Glutamatergic neuron (in vitro differentiated cells): Measurements from ENCODE around the gene CCPG1. TPM values are rescaled to one million over a fixed set of nuclear protein-coding genes. Genes with fewer than 3 reads are reported as not detected.

ENCODE experiments used
- DNase-seq: peaks from one replicate; pipeline ENCODE4 v3.0.0; 2022
- H3K27ac Mint-ChIP-seq: one replicate; pipeline ENCODE4 v1.8.0; 2020; ENCODE audit warnings: mild to moderate bottlenecking, mixed read lengths, inconsistent platforms; ENCODE audit not compliant: unreplicated experiment
- H3K27me3 Mint-ChIP-seq: one replicate; pipeline ENCODE4 v1.8.0; 2020; ENCODE audit warnings: mild to moderate bottlenecking, moderate library complexity, mixed read lengths, inconsistent platforms; ENCODE audit not compliant: unreplicated experiment
- H3K36me3 Mint-ChIP-seq: one replicate; pipeline ENCODE4 v1.8.0; 2020; ENCODE audit warnings: mild to moderate bottlenecking, mixed read lengths, inconsistent platforms; ENCODE audit not compliant: unreplicated experiment
- H3K4me1 Mint-ChIP-seq: one replicate; pipeline ENCODE4 v1.8.0; 2020; ENCODE audit warnings: mild to moderate bottlenecking, low read depth, mixed read lengths, inconsistent platforms; ENCODE audit not compliant: unreplicated experiment
- H3K4me3 Mint-ChIP-seq: one replicate; pipeline ENCODE4 v1.8.0; 2020; ENCODE audit warnings: mild to moderate bottlenecking, mixed read lengths, inconsistent platforms; ENCODE audit not compliant: unreplicated experiment
- H3K9me3 Mint-ChIP-seq: one replicate; pipeline ENCODE4 v1.8.0; 2020; ENCODE audit warnings: mild to moderate bottlenecking, moderate library complexity, mixed read lengths, inconsistent platforms; ENCODE audit not compliant: unreplicated experiment
- CTCF ChIP-seq: fragments of 200-600 bp; sonication (generic); IDR thresholded peaks from one replicate; pipeline ENCODE4 v1.5.0; 2021; ENCODE audit not compliant: partially characterized antibody, unreplicated experiment
- microRNA-seq: library from miRNA; unstranded; fragments of <30 nt; microRNA quantifications from one replicate; pipeline ENCODE4, GENCODE V29; 2020; ENCODE audit not compliant: unreplicated experiment
- total RNA-seq: library from RNA; stranded (reverse); fragmentation: NEBNext Ultra II Directional; extraction: Animal tissue kit (Norgen Biotek cat#: 25700); gene quantifications from one replicate; pipeline ENCODE4 v1.2.1, GENCODE V29; 2021; ENCODE audit not compliant: unreplicated experiment

Gene CCPG1
- total RNA-seq, 1 donor from 2014 or later, result 30.8 TPM

- TF ChIP-seq CTCF, result no peak
- H3K27ac Mint-ChIP-seq, result no peak overlapping the region
Measured at GRCh38 chr15:55319537-55320237, 88.5 kb downstream of the CCPG1 start.

GRCh38 chr15:55318588-55319494 lies 89.3 kb downstream of the CCPG1 start, which contains the start of the genes PIGB and PIGBOS1:
PIGB (plus strand) TSS chr15:55319222; CDS start chr15:55319251, 29 bp downstream.
PIGBOS1 (minus strand) TSS chr15:55319123; CDS start chr15:55317792, 1,331 bp downstream.
- Mint-ChIP-seq H3K27ac (peak within 1 kb of the TSS; percentile 94), H3K9me3 (peaks cover 4% of the 10 kb centered on the region), H3K27me3 (no peaks in the 10 kb centered on the region), H3K4me1 (peaks cover 2% of the 10 kb centered on the region), H3K36me3 (no peaks in the 10 kb centered on the region), H3K4me3 (peak within 1 kb of the TSS; percentile 99)
- peak; percentile 82 for DNase-seq
- TF ChIP-seq CTCF, result no peak

More at GRCh38 chr15:55319537-55320237, 88.5 kb downstream of the CCPG1 start:
- Mint-ChIP-seq H3K27me3 (no peaks in the 10 kb centered on the region), H3K4me3 (peak overlapping the region; percentile 99), H3K36me3 (no peaks in the 10 kb centered on the region), H3K9me3 (peaks cover 4% of the 10 kb centered on the region), H3K4me1 (peaks cover 2% of the 10 kb centered on the region)
- no peak for DNase-seq

Small RNAs within 50 kb of the gene (microRNA-seq; reads per million reads assigned to microRNA genes)
- 235 reads per million, percentile 82 among the genes with 10 or more reads in this experiment for gene MIR628

Other genes with a start within 250 kb of the CCPG1 start
- gene RSL24D1, start 211.4 kb downstream of the CCPG1 start, total RNA-seq, result 77.4 TPM
- gene RAB27A, start 118.5 kb downstream of the CCPG1 start, total RNA-seq, result 4.9 TPM
- gene PIGBOS1, start 89.2 kb downstream of the CCPG1 start, total RNA-seq, result 14.4 TPM
- 6.4 TPM for gene PIGB, start 89.1 kb downstream of the CCPG1 start, total RNA-seq
- 1.9 TPM for gene PIERCE2, start 136 bp upstream of the CCPG1 start, total RNA-seq
- gene DNAAF4, start 99.9 kb upstream of the CCPG1 start, total RNA-seq, result 1.3 TPM
- gene PYGO1, start 180.0 kb upstream of the CCPG1 start, total RNA-seq, result 7.8 TPM